ENCODE measurements around the gene C4orf36. TPM values are rescaled to one million over a fixed set of nuclear protein-coding genes. Genes with fewer than 3 reads are reported as not detected.

The C4orf36 gene
- total and polyA plus RNA-seq, 11 donors = 0.36 to 2.4 (median 1.2) TPM; not detected in 3

- peaks cover 0 to 23% (median 7%) of the 10 kb centered on the region in 9 donors for H3K36me3 ChIP-seq
- H3K4me3 ChIP-seq = peak within 1 kb of the TSS; percentile 58 to 98 (median 94)
- H3K4me1 ChIP-seq = peaks cover 6 to 49% (median 36%) of the 10 kb centered on the region in 12 donors
- H3K27me3 ChIP-seq = no peaks in the 10 kb centered on the region
- no peaks in the 10 kb centered on the region for H3K9me3 ChIP-seq
- 0 to 1% (median 1%) methylated on average over 49 to 97 of the region's 97 CpGs for WGBS, 4 donors
- H3K27ac ChIP-seq = peak within 1 kb of the TSS; percentile 87 to 100 (median 98)
- ATAC-seq (peak; percentile 94 to 97 (median 94)), DNase-seq (peak; percentile 94 to 97 (median 96))
- TF ChIP-seq POLR2A (IDR thresholded peaks at IDR 0.05) (peak; percentile 73 to 95), CTCF (IDR thresholded peaks at IDR 0.05) (peak; percentile 29 to 83 (median 52))
- intact Hi-C loops (cut with DNase I) = loop anchor here (1.0 to 5.0 kb wide), 9 partner anchors 37 to 287 kb away; partner anchors contain the start of gene KLHL8 (in 2 of the 10)
Observed at GRCh38 chr4:86934771-86935565, 42.7 kb upstream of the C4orf36 start, which contains the start of gene AFF1. TSS of gene AFF1 (plus strand) at chr4:86935011. CDS start at chr4:86948534, 13,523 bp downstream.

GRCh38 chr4:86934147-86934770, 42.0 kb upstream of the C4orf36 start:
- WGBS, 4 donors = 4 to 6% (median 4%) methylated on average over 15 of the region's 15 CpGs
- Histone ChIP-seq H3K4me1 (peaks cover 5 to 42% (median 29%) of the 10 kb centered on the region in 12 donors), H3K27me3 (no peaks in the 10 kb centered on the region), H3K4me3 (peak overlapping the region; percentile 58 to 98 (median 94)), H3K36me3 (peaks cover 0 to 26% (median 8%) of the 10 kb centered on the region in 9 donors), H3K27ac (peak overlapping the region; percentile 79 to 100 (median 98)), H3K9me3 (no peaks in the 10 kb centered on the region)
- intact Hi-C loops (cut with DNase I) = loop anchor here in 6 of 10 donors (1.0 to 5.0 kb wide), 5 partner anchors 73 to 288 kb away; partner anchors contain the start of gene KLHL8 (in 2 of the 6)
- DNase-seq = no peak
- ATAC-seq = no peak
- no peak for TF ChIP-seq POLR2A (IDR thresholded peaks at IDR 0.05)
- TF ChIP-seq CTCF (IDR thresholded peaks at IDR 0.05) = no peak

- Histone ChIP-seq H3K27me3 (no peaks in the 10 kb centered on the region), H3K9me3 (no peaks in the 10 kb centered on the region), H3K27ac (peak overlapping the region in 3 of 12 donors; percentile 34 to 63 (median 55)), H3K4me1 (peaks cover 0 to 38% (median 5%) of the 10 kb centered on the region in 12 donors), H3K4me3 (no peak overlapping the region), H3K36me3 (peaks cover 0 to 46% (median 16%) of the 10 kb centered on the region in 9 donors)
- TF ChIP-seq CTCF (IDR thresholded peaks at IDR 0.05) = no peak
- intact Hi-C loops (cut with DNase I) = loop anchor here in 4 of 10 donors (5.0 to 10.0 kb wide), 4 partner anchors 74 to 296 kb away; partner anchors contain the start of gene KLHL8 (in 2 of the 4)
- WGBS, 4 donors = 91 to 92% (median 91%) methylated on average over 10 of the region's 10 CpGs
- DNase-seq (no peak), ATAC-seq (no peak)
Observed at GRCh38 chr4:86928400-86929255, 36.4 kb upstream of the C4orf36 start.
